Caco-2 (cell line): ENCODE measurements around the gene AMBRA1. TPM values are rescaled to one million over a fixed set of nuclear protein-coding genes. Genes with fewer than 3 reads are reported as not detected.
"Not testable (repeated sequence)": the region's sequence is repeated elsewhere in the genome, so short reads cannot be mapped to it uniquely, and the experiment has no call there.

Experiments used
- BruUV-seq: library from RNA; stranded (reverse); fragments of 400-500 nt; replicated peaks from 2 replicates; lab custom pipeline; 2021; lab: Mats Ljungman, UMichigan
- CTCF ChIA-PET: fragments of 300-600 bp; sonication (Branson Sonifier 250); formaldehyde crosslinking; loops from one replicate; lab custom pipeline; 2022; ENCODE audit warnings: antibody characterized with exemption; lab: Charles Lee
- POLR2A ChIA-PET: fragments of 300-600 bp; sonication (Branson Sonifier 250); formaldehyde crosslinking; loops from one replicate; lab custom pipeline; 2022; ENCODE audit warnings: antibody characterized with exemption; lab: Charles Lee
- DNase-seq, 2 experiments: peaks; one replicate each; pipeline versions ENCODE4 v3.0.0 to v3.0.0-alpha.2; 2020 to 2022
- H3K27me3 ChIP-seq: replicated peaks from 2 replicates; pipeline ENCODE4 v1.6.0; 2011; ENCODE audit warnings: low read length; ENCODE audit not compliant: control insufficient read depth, insufficient read depth
- H3K36me3 ChIP-seq: 2 replicates; pipeline ENCODE4 v1.5.1; 2011; ENCODE audit warnings: low read length; ENCODE audit not compliant: control insufficient read depth, insufficient read depth
- H3K4me1 ChIP-seq: fragments of 250-450 bp; sonication (Bioruptor Pico); 2 replicates; pipeline ENCODE4 v1.5.1; 2020; ENCODE audit warnings: mild to moderate bottlenecking
- H3K4me3 ChIP-seq: 2 replicates; pipeline ENCODE4 v1.5.1; 2011; ENCODE audit warnings: low read depth, mild to moderate bottlenecking, control low read depth, low read length
- H3K9me3 ChIP-seq: fragments of 250-450 bp; sonication (Bioruptor Pico); 2 replicates; pipeline ENCODE4 v1.5.1; 2020; ENCODE audit warnings: mild to moderate bottlenecking, moderate library complexity
- H3K27ac Mint-ChIP-seq: one replicate; pipeline ENCODE4 v1.8.0; 2022; ENCODE audit warnings: mixed read lengths; ENCODE audit not compliant: unreplicated experiment
- H3K27me3 Mint-ChIP-seq: one replicate; pipeline ENCODE4 v1.8.0; 2022; ENCODE audit warnings: mixed read lengths; ENCODE audit not compliant: insufficient read depth, unreplicated experiment
- H3K36me3 Mint-ChIP-seq: one replicate; pipeline ENCODE4 v1.8.0; 2022; ENCODE audit warnings: mild to moderate bottlenecking, mixed read lengths; ENCODE audit not compliant: insufficient read depth, unreplicated experiment
- H3K4me1 Mint-ChIP-seq: one replicate; pipeline ENCODE4 v1.8.0; 2022; ENCODE audit warnings: low read depth, mixed read lengths; ENCODE audit not compliant: unreplicated experiment
- H3K4me3 Mint-ChIP-seq: one replicate; pipeline ENCODE4 v1.8.0; 2022; ENCODE audit warnings: mild to moderate bottlenecking, moderate library complexity, mixed read lengths; ENCODE audit not compliant: unreplicated experiment
- H3K9me3 Mint-ChIP-seq: one replicate; pipeline ENCODE4 v1.8.0; 2022; ENCODE audit warnings: mixed read lengths; ENCODE audit not compliant: unreplicated experiment
- CTCF ChIP-seq, 2 experiments: fragments of 200-600 bp in 1 of 2; IDR thresholded peaks; 1 replicate in 1 of 2; 2 replicates in 1 of 2; pipeline versions ENCODE4 v1.5.1 to v1.8.0; 2011 to 2022; ENCODE audit warnings: antibody characterized with exemption in 1 of 2, control low read depth in 1 of 2, inconsistent platforms in 1 of 2, low read depth in 1 of 2, low read length in 1 of 2, mild to moderate bottlenecking in 1 of 2, moderate library complexity in 1 of 2; ENCODE audit not compliant: insufficient read depth in 1 of 2, severe bottlenecking in 1 of 2, unreplicated experiment in 1 of 2
- intact Hi-C: fragments of 100-400 bp; cut with micrococcal nuclease; formaldehyde crosslinking; loops from one replicate; pipeline ENCODE4 v1.10.0; 2022; ENCODE audit not compliant: unreplicated experiment
- total RNA-seq: library from RNA; stranded (reverse); gene quantifications from 2 replicates; pipeline ENCODE4 v1.2.3, GENCODE V29; 2022

The AMBRA1 gene
- total RNA-seq, 1 experiment from 2014 or later = 48.1 TPM

- no peak overlapping the region for H3K4me3 ChIP-seq
- Mint-ChIP-seq H3K27ac (no peak overlapping the region), H3K36me3 (peaks cover 50% of the 10 kb centered on the region), H3K4me3 (no peak overlapping the region), H3K9me3 (no peaks in the 10 kb centered on the region), H3K27me3 (no peaks in the 10 kb centered on the region), H3K4me1 (no peaks in the 10 kb centered on the region)
- no peaks in the 10 kb centered on the region for H3K27me3 ChIP-seq
- POLR2A ChIA-PET = no interaction called here
- no peaks in the 10 kb centered on the region for H3K9me3 ChIP-seq
- CTCF ChIA-PET = no interaction called here
- no TSS peak for BruUV-seq
- H3K36me3 ChIP-seq = no peaks in the 10 kb centered on the region; the same call in 1 of the 2 replicates
- peaks cover 6% of the 10 kb centered on the region for H3K4me1 ChIP-seq
- intact Hi-C loops = no loop called here
- DNase-seq = no peak
- TF ChIP-seq CTCF (IDR thresholded peaks at IDR 0.05; ENCODE audit: insufficient read depth in 1 of 2, low read depth in 1 of 2, low read length in 1 of 2, severe bottlenecking in 1 of 2, unreplicated experiment in 1 of 2) = no peak
Observed at GRCh38 chr11:46373787-46374740, 219.8 kb downstream of the AMBRA1 start.

GRCh38 chr11:46372501-46372900 is 221.3 kb downstream of the AMBRA1 start:
- CTCF ChIA-PET, H3K4me1 Mint-ChIP-seq, H3K9me3 Mint-ChIP-seq, H3K4me3 ChIP-seq, H3K27me3 ChIP-seq, H3K4me3 Mint-ChIP-seq, H3K27me3 Mint-ChIP-seq, H3K4me1 ChIP-seq, H3K36me3 ChIP-seq, H3K27ac Mint-ChIP-seq, DNase-seq, H3K9me3 ChIP-seq, BruUV-seq, intact Hi-C loops: not testable (repeated sequence)
- POLR2A ChIA-PET = interaction anchor here (0.6 kb wide), 1 partner anchor 128 kb away, joined by 3 read pairs; no protein-coding TSS in a partner anchor
- H3K36me3 Mint-ChIP-seq = peaks cover 52% of the 10 kb centered on the region

- no TSS peak for BruUV-seq
- no peaks in the 10 kb centered on the region for H3K27me3 Mint-ChIP-seq
Observed at GRCh38 chr11:46372086-46372485, 221.7 kb downstream of the AMBRA1 start.

GRCh38 chr11:46371262-46371661 is 222.6 kb downstream of the AMBRA1 start:
- DNase-seq, H3K9me3 Mint-ChIP-seq, BruUV-seq, H3K4me3 Mint-ChIP-seq, H3K4me1 ChIP-seq, H3K27me3 ChIP-seq, H3K4me1 Mint-ChIP-seq, H3K36me3 ChIP-seq, H3K4me3 ChIP-seq, H3K9me3 ChIP-seq, intact Hi-C loops, CTCF ChIA-PET, POLR2A ChIA-PET, H3K27ac Mint-ChIP-seq, H3K27me3 Mint-ChIP-seq: not testable (repeated sequence)
- peaks cover 43% of the 10 kb centered on the region for H3K36me3 Mint-ChIP-seq

More at GRCh38 chr11:46372086-46372485, 221.7 kb downstream of the AMBRA1 start:
- Mint-ChIP-seq H3K4me3 (no peak overlapping the region), H3K27ac (no peak overlapping the region), H3K9me3 (no peaks in the 10 kb centered on the region), H3K36me3 (peaks cover 50% of the 10 kb centered on the region), H3K4me1 (no peaks in the 10 kb centered on the region)
- Histone ChIP-seq H3K9me3 (no peaks in the 10 kb centered on the region), H3K4me1 (peaks cover 6% of the 10 kb centered on the region; the same call in 1 of the 2 replicates), H3K4me3 (no peak overlapping the region), H3K36me3 (peaks cover 5% of the 10 kb centered on the region), H3K27me3 (no peaks in the 10 kb centered on the region)
- no peak for DNase-seq
- intact Hi-C loops = no loop called here
- POLR2A ChIA-PET = interaction anchor here (0.6 kb wide), 1 partner anchor 128 kb away, joined by 3 read pairs; no protein-coding TSS in a partner anchor
- CTCF ChIA-PET = no interaction called here
- no peak for TF ChIP-seq CTCF (IDR thresholded peaks at IDR 0.05; ENCODE audit: insufficient read depth in 1 of 2, low read depth in 1 of 2, low read length in 1 of 2, severe bottlenecking in 1 of 2, unreplicated experiment in 1 of 2)
